H1 (cell line): ENCODE data around the gene TOP2A. TPM values are rescaled to one million over a fixed set of nuclear protein-coding genes. Genes with fewer than 3 reads are reported as not detected.

Experiments used
- EGR1 ChIP-seq: IDR thresholded peaks from 2 replicates; pipeline ENCODE4 v1.6.1; 2011; ENCODE audit warnings: low read depth, low read length, borderline replicate concordance
- HDAC2 ChIP-seq, 2 experiments: fragments of 300-600 bp in 1 of 2; sonication (generic) in 1 of 2; IDR thresholded peaks; 2 replicates each; pipeline ENCODE4 v1.6.1; 2011 to 2012; ENCODE audit warnings: low read depth in 2 of 2, low read length in 2 of 2, mild to moderate bottlenecking in 2 of 2, moderate library complexity in 2 of 2, borderline replicate concordance in 1 of 2, inconsistent platforms in 1 of 2
- HDAC6 ChIP-seq: IDR thresholded peaks from one replicate; pipeline ENCODE4 v1.7.1; 2012; ENCODE audit warnings: low read depth, mild to moderate bottlenecking, inconsistent platforms, low read length, moderate library complexity
- SIX5 ChIP-seq: IDR thresholded peaks from 2 replicates; pipeline ENCODE4 v1.6.1; 2011; ENCODE audit warnings: mild to moderate bottlenecking, low read depth, low read length
- polyA plus RNA-seq, 7 experiments: library from polyadenylated mRNA; depleted of rRNA in 3 of 7; stranded (reverse) in 5 of 7; unstranded in 2 of 7; fragments of >200 nt in 5 of 7; fragments of 200-250 nt in 2 of 7; gene quantifications; 1 replicate in 5 of 7; 2 replicates in 1 of 7; 4 replicates in 1 of 7; pipeline versions ENCODE4 v1.2.1 to v1.2.3, GENCODE V29; 2011 to 2013; ENCODE audit warnings: missing spikeins in 2 of 7, mixed read lengths in 2 of 7
- total RNA-seq: library from RNA; stranded (reverse); fragmentation: NEBNext Ultra II Directional; extraction: Animal tissue kit (Norgen Biotek cat#: 25700); gene quantifications from 2 replicates; pipeline ENCODE4 v1.2.1, GENCODE V29; 2021
- TF ChIP-seq, protein P1 (sequence below): IDR thresholded peaks from 2 replicates; pipeline ENCODE4 v1.6.1; 2012; ENCODE audit warnings: inconsistent platforms

The TOP2A gene
- total and polyA plus RNA-seq, 2 of the 8 experiments (the other 6 are each of a cell fraction or from before 2014, with no cell fraction given): 83.1 to 291 TPM

DNA sequence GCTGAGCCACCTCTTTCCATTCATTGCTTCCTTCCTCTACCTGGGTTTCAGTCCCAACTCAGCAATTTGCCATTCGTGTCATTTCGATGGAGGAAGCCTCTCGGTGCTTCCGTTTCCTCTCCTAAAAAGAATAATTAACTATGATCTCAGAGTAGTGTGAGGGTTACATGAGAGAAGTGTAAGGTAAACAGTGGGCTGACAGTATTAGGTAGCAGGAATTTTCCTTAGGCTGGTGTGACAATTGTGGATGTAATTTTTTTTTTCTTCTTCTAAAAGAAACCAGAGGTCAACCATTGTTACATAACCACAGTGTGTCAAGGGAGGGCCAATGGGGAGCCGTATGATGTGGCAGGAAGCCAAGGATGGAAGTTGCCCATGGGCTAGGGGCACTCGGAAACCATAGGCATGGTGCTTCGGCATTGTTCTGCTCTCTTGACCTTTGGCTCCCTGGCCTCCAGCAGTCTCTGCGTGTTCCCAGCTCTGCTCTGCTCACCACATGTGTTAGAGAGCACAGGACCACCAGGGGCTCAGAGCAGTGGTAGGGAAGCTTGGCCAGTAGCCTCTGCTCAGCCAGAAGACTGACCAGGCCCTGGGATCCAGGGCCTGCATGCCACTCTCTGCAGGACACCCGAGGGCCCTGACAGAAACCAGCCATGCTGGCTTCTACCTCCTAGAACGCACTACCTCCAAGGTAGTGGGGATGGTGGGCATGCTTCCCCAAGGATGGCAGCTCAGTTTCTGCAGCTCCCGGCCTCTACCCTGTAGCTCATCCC lies 2.0 kb upstream of the TOP2A start (continued):
- TF ChIP-seq HDAC6 (no peak), HDAC2 (IDR thresholded peaks at IDR 0.05; ENCODE audit: borderline replicate concordance in 1 of 2, low read depth in 2 of 2, low read length in 2 of 2) (no peak), EGR1 (no peak), SIX5 (no peak)
- TF ChIP-seq, protein P1, sequence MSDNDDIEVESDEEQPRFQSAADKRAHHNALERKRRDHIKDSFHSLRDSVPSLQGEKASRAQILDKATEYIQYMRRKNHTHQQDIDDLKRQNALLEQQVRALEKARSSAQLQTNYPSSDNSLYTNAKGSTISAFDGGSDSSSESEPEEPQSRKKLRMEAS: no peak
